NCI-H146 (cell line): ENCODE data around the gene PLEKHM3.
A peak's percentile ranks its signal among the peaks of the same experiment; 100 is the strongest.
"Not testable (repeated sequence)": the region's sequence is repeated elsewhere in the genome, so short reads cannot be mapped to it uniquely, and the experiment has no call there.

Experiments
- DNase-seq: peaks from one replicate; lab custom pipeline; 2025; lab: John Stamatoyannopoulos, UW

Gene PLEKHM3

GRCh38 chr2:207819839-207820784 lies 205.2 kb downstream of the PLEKHM3 start:
- DNase-seq = no peak

GRCh38 chr2:207819021-207819797 lies 206.1 kb downstream of the PLEKHM3 start:
- DNase-seq = no peak

DNA sequence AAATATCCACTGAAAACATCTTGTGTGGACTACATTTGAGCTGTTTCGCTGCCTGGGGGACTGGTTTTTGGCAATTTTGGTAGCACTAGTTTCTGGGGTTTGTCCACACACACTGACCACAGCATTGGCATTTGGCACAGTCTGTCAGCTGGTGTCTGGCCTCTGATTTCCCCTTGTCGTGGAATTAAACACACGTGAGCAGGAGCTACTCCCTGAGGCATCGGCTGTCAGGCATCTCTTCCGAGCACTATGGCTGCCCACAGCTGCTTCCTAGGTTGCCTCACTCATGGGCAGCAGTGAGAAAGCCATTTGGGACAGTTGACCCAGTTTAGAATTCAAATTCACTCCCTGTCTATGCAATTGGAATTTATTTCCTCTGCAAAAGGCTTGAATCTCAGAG lies 208.8 kb downstream of the PLEKHM3 start:
- no peak for DNase-seq

DNA sequence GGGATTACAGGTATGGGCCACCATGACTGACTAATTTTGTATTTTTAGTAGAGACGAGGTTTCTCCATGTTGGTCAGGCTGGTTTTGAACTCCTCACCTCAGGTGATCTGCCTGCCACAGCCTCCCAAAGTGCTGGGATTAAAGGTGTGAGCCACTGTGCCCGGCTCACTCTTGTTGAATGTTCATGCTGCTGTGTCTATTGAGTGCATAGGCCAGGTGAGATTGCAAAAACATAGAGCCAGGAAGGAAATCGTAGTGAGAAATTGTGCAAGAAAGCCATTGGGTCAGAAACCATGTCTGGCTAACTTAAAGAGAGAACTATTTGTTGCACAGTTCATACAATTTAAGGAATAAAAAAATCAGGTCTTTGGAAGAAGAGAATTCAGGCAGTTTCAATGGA lies 210.1 kb downstream of the PLEKHM3 start:
- no peak for DNase-seq

DNA sequence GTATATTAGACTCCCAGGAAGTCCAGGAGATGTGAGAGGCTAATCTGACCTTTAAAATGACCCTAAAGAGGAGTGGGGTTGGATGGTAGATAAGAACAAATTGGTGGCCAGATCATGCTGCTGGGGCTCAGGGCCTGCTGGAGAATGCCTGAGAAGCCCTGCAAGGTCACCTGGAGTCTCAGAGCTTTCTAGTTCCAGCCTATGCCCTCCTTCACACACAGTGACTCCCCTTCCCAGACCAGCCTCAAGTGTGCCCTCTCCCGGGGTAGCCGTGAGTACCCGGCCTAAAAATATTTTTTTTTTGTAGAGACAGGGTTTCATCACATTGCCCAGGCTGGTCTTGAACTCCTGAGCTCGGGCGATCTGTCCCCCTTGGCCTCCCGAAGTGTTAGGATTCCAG lies 211.4 kb downstream of the PLEKHM3 start:
- DNase-seq = no peak

DNA sequence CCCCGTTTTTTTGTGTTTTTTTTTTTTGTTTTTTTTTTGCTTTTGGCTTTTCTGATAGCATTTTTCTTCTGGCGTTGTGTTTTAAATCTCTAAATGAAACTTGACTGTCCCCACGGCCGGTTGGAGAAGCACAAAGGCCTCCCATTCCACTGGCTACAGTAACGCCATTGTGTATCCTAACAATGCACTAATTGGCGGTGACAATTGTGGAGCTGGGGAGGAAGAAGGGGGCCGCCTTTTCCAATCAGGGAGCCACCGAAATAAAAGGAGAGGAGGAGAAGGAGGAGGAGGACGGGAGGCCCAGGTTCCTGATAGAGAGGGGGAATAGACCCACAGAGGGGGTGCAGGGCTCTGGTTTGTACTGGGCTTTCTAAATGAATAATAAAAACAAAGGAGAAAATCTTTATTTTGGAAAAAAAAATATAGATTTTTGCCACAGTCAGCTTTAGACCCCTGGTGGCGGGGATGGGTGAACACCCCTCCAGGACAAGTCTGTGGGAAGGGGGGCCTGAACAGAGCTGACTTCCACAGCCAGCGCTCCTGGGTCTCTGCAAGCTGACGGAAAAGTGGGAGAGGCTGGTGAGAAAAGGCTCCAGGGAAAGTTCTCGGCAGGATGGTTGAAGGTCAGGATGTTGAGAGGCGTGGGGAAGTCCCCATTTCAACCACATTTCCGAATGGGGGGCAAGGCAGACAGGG lies 212.0 kb downstream of the PLEKHM3 start:
- DNase-seq = peak; percentile 31

GRCh38 chr2:207812726-207813080 lies 212.6 kb downstream of the PLEKHM3 start:
- no peak for DNase-seq

- DNase-seq = no peak
Observed at GRCh38 chr2:207812058-207812725, 213.1 kb downstream of the PLEKHM3 start.

DNA sequence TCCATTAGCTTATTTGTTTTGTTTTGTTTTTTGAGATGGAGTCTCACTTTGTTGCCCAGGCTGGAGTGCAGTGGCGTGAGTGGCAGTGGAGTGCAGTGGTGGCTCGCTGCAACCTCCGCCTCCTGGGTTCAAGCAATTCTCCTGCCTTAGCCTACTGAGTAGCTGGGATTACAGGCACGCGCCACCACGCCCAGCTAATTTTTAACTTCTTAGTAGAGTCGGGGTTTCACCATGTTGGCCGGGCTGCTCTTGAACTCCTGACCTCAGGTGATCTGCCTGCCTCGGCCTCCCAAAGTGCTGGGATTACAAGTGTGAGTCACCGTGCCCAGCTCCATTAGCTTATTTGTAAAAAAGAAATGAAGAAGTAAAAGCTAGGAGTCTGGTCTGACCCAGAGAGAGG lies 213.7 kb downstream of the PLEKHM3 start:
- DNase-seq = not testable (repeated sequence)

- no peak for DNase-seq
Observed at GRCh38 chr2:207810200-207810788, 215.0 kb downstream of the PLEKHM3 start.

DNA sequence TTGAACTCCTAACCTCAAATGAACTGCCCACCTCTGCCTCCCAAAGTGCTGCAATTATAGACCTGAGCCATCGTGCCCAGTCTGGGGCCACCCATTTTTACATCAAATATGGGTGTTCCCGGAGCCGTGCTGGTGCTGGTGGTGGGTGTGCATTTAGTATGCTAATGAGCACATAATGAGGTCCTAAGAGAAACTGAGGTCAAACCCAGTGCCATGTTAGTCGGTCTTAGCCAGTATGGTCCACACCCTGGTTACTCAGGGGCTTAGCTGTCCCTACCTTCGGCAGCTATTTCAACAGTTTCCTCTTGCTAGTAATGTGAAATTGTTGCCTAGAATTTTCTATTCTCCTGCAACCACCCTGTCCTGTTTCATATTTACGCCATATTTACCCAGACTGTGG lies 217.2 kb downstream of the PLEKHM3 start:
- no peak for DNase-seq

DNA sequence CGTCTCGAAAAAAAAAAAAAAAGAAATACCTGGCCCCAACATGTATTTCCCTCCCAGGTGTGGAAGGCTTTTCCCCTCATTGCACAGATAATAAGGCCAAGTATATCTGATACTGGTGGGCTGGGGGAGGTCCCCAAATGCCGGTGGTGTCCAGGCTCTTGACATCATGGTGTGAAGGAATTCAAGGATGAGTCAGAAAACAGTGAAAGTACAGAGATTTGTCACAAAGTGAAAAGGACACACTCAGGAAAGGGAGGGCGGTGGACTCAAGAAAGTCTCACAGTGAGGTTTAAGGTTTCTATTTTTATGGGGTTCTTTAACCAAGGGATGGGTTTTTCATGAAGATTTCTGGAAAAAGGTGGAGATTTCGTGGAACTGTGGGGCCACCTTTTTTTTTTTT lies 217.8 kb downstream of the PLEKHM3 start:
- DNase-seq = no peak

DNA sequence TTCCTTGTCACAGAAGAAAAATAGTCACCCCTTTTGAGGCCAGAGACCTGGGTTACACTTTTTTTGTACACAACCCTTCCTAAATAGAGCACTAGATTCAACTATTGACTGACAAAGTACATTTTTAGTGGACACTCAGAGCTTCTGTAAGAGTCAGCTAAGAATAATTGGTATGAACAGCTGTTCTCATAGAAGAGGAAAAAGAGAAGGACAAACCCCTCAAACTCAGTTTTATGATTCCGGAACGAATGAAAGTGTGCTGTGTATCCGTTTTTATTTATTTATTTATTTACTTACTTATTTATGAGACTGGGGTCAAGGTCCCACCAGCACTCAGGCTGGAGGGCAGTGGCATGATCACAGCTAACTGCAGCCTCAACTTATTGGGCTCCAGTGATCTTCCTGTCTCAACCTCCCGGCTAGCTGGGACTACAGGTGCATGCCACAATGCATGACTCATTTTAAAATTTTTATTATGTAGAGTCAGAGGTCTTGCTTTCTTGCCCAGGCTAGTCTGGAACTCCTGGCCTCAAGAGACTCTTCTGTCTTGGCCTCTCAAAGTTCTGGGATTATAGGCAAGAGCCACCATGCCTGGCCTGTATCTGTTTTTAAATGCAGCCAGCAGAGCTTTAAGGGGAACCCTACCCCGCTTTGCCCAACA lies 219.6 kb downstream of the PLEKHM3 start:
- no peak for DNase-seq

DNA sequence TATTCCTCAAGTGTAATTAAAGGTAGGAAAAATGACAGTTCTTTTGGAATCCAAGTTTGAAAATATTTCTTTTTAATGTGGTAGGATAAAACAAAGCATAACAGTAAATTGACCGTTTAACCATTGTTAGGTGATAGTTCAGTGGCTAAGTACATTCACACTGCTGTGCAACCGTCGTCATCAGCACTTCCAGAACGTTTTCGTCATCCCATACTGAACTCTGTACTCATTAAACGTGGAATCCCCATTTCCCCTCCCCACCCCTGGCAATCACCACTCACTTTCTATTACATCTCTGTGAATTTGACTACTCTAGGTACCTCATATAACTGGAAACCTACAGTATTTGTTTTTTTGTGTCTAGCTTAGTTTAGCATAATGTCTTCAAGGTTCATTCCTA lies 222.7 kb downstream of the PLEKHM3 start:
- DNase-seq = no peak

DNA sequence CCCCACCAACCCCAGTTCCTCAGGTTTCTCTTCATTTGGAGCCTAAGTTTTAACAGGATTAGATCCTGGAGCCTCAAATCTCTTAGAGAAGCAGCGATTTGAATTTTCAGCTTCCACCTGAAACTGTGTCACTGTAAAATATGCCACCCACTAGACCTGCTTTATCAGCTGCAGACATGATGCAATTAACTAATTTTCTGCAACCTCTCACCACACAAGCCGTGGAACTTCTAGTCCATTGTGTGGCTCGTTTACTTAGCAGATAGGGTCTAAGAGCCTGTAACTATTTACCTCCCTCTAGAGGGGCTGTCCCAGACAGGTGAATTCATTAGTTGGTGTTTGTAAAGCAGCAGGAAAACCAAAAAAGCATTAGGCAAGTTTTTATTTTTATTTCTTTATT lies 224.1 kb downstream of the PLEKHM3 start:
- DNase-seq = peak; percentile 69

DNA sequence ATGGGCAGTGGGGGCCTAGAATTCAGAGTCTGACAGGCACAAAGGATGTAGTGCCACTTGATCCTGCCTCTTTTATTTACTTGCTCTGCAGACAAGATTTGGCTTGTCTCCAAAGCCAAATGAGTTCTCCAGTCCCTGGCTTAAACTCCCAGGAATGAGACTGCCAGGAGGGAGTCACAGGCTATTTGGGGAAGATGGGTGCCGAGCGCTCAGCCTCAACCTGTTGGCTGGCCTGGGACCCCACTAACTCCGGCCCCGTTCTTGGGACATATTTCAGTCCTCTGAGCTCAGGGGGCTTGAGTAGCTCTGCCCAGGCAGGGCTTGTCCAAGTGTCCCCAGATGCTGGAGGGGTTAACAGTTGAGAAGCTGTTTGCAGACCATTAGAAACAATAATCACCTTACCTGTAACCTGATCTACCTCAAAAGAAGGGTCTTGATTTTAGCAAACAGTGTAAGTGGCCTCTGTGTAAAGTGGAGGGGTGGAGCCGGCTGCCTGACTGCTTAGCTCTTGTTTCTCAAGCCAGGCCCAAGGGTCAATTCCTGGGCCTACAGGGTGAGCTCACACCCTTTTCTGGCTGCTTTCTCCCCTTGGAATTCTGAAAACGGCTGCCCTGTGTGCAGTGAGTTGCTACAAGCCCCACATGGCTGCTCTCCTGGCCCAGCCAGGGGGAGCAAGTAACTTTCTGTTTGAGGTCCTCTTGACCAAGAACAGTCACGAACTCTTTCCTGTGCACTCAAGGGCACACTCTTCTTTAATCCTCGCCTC lies 228.6 kb downstream of the PLEKHM3 start:
- peak; percentile 82 for DNase-seq

GRCh38 chr2:207792244-207792785 lies 233.0 kb downstream of the PLEKHM3 start:
- DNase-seq = no peak

DNA sequence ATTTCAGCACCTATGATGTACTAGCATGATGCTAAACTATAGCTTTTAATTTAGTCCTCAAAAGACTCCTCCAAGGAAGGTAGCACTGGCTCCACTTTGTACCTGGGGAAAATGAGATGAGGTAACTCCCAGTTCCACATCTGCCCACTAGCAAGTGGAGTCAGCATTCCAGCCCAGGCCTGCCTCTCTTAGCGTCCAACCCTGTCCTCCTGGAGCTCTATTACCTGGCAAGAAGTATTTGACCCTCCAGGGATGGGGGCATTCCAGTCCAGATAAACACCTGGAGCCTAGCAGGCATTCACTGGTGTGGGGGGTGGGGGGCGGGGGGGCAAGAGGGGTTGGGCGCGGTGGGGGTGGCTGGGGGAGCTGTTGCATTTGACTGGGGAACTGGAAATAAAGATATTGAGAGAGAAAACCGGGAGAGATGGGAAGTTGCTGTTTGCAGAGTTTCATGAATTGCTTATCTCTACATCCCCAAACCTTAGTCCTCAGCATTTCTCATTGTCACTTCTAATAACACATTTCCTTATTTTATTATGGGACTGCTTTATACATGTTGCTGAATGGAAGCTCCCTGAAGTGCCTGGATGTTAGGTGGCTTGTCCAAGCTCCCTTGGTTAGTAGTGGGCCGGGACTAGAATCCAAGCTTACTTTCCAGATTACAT lies 233.6 kb downstream of the PLEKHM3 start:
- no peak for DNase-seq

GRCh38 chr2:207790898-207791297 lies 234.4 kb downstream of the PLEKHM3 start:
- DNase-seq = no peak
